ENCODE measurements around the gene TDRD7.

Gene TDRD7

GRCh38 chr9:97387936-97388684, 23.8 kb upstream of the TDRD7 start:
- DNase-seq (ENCODE audit: low spot score), result no peak

GRCh38 chr9:97388721-97389238, 23.1 kb upstream of the TDRD7 start:
- no peak for DNase-seq (ENCODE audit: low spot score)

- no peak for DNase-seq (ENCODE audit: low spot score)
Measured at GRCh38 chr9:97389249-97389648, 22.6 kb upstream of the TDRD7 start.

GRCh38 chr9:97390791-97391406, 21.0 kb upstream of the TDRD7 start:
- DNase-seq (ENCODE audit: low spot score), result no peak

- no peak for DNase-seq (ENCODE audit: low spot score)
Measured at GRCh38 chr9:97394881-97395280, 17.0 kb upstream of the TDRD7 start.

GRCh38 chr9:97395745-97396144, 16.2 kb upstream of the TDRD7 start:
- no peak for DNase-seq (ENCODE audit: low spot score)

- DNase-seq (ENCODE audit: low spot score), result no peak
Measured at GRCh38 chr9:97396256-97396655, 15.6 kb upstream of the TDRD7 start.

- no peak for DNase-seq (ENCODE audit: low spot score)
Measured at GRCh38 chr9:97397220-97397619, 14.7 kb upstream of the TDRD7 start.

- peak; percentile 77 for DNase-seq (ENCODE audit: low spot score)
Measured at GRCh38 chr9:97398999-97399758, 12.7 kb upstream of the TDRD7 start.

GRCh38 chr9:97403746-97404316, 8.1 kb upstream of the TDRD7 start:
- no peak for DNase-seq (ENCODE audit: low spot score)

- DNase-seq (ENCODE audit: low spot score), result no peak
Measured at GRCh38 chr9:97405551-97405950, 6.3 kb upstream of the TDRD7 start.

- no peak for DNase-seq (ENCODE audit: low spot score)
Measured at GRCh38 chr9:97406620-97407177, 5.2 kb upstream of the TDRD7 start.

- DNase-seq (ENCODE audit: low spot score), result no peak
Measured at GRCh38 chr9:97408562-97408961, 3.3 kb upstream of the TDRD7 start.

GRCh38 chr9:97411440-97411788, 482 bp upstream of the TDRD7 start:
- no peak for DNase-seq (ENCODE audit: low spot score)

GRCh38 chr9:97412626-97413385, 910 bp downstream of the TDRD7 start:
- no peak for DNase-seq (ENCODE audit: low spot score)

GRCh38 chr9:97413462-97413861, 1.6 kb downstream of the TDRD7 start:
- DNase-seq (ENCODE audit: low spot score), result peak; percentile 43

GRCh38 chr9:97415146-97415545, 3.2 kb downstream of the TDRD7 start:
- no peak for DNase-seq (ENCODE audit: low spot score)

GRCh38 chr9:97418880-97419279, 7.0 kb downstream of the TDRD7 start:
- no peak for DNase-seq (ENCODE audit: low spot score)

- no peak for DNase-seq (ENCODE audit: low spot score)
Measured at GRCh38 chr9:97419309-97419867, 7.5 kb downstream of the TDRD7 start.

GRCh38 chr9:97425336-97425972, 13.6 kb downstream of the TDRD7 start:
- DNase-seq (ENCODE audit: low spot score), result no peak

GRCh38 chr9:97425973-97426336, 14.1 kb downstream of the TDRD7 start:
- no peak for DNase-seq (ENCODE audit: low spot score)

All from D341Med (cell line).